SU-DHL-6 (cell line): ENCODE results near the gene MCM5.

Experiments used
- H2AFZ ChIP-seq: fragments of 200-600 bp; sonication (generic); 2 replicates; pipeline ENCODE4 v1.6.1; 2014; ENCODE audit warnings: low read depth, mild to moderate bottlenecking, moderate library complexity, mixed read lengths, antibody characterized with exemption, low read length; ENCODE audit not compliant: severe bottlenecking
- H3F3A ChIP-seq: fragments of 200-600 bp; shearing (Covaris generic); 2 replicates; pipeline ENCODE4 v1.6.0; 2016; ENCODE audit warnings: antibody characterized with exemption, mild to moderate bottlenecking; ENCODE audit not compliant: insufficient read depth
- H3K27ac ChIP-seq: fragments of 200-600 bp; sonication (generic); 2 replicates; pipeline ENCODE4 v1.5.1; 2016; ENCODE audit warnings: low read depth, mild to moderate bottlenecking, low read length, moderate library complexity, mixed read lengths
- H3K27me3 ChIP-seq: fragments of 200-600 bp; sonication (generic), shearing (Covaris generic); 2 replicates; pipeline ENCODE4 v1.6.0; 2014; ENCODE audit warnings: mild to moderate bottlenecking, low read length
- H3K36me3 ChIP-seq: fragments of 200-600 bp; sonication (generic); 2 replicates; pipeline ENCODE4 v1.6.1; 2014; ENCODE audit warnings: mild to moderate bottlenecking, low read length, mixed read lengths
- H3K4me2 ChIP-seq: fragments of 300-600, 200-600 bp; shearing (Covaris generic), sonication (generic); 2 replicates; pipeline ENCODE4 v1.6.0; 2014; ENCODE audit warnings: low read length, low read depth, mild to moderate bottlenecking; ENCODE audit not compliant: poor library complexity, severe bottlenecking
- H3K4me3 ChIP-seq: fragments of 200-600 bp; sonication (generic); 2 replicates; pipeline ENCODE4 v1.5.1; 2014; ENCODE audit warnings: antibody characterized with exemption, low read length, mild to moderate bottlenecking, mixed read lengths; ENCODE audit not compliant: insufficient read depth, poor library complexity, severe bottlenecking
- H3K79me2 ChIP-seq: fragments of 200-600 bp; sonication (generic); 2 replicates; pipeline ENCODE4 v1.6.1; 2014; ENCODE audit warnings: mild to moderate bottlenecking, low read length, moderate library complexity; ENCODE audit not compliant: insufficient read depth
- H3K9ac ChIP-seq: fragments of 200-600 bp; sonication (generic); 2 replicates; pipeline ENCODE4 v1.7.0; 2014; ENCODE audit warnings: mild to moderate bottlenecking, low read length
- H3K9me2 ChIP-seq: fragments of 200-600 bp; sonication (generic); replicated peaks from 2 replicates; pipeline ENCODE4 v1.6.1; 2014; ENCODE audit warnings: low read length; ENCODE audit not compliant: insufficient read depth
- H3K9me3 ChIP-seq: fragments of 200-600 bp; sonication (generic); 2 replicates; pipeline ENCODE4 v1.6.1; 2014; ENCODE audit warnings: low read length, mixed read lengths; ENCODE audit not compliant: insufficient read depth
- H4K20me1 ChIP-seq: fragments of 200-600 bp; sonication (generic); 2 replicates; pipeline ENCODE4 v1.6.1; 2014; ENCODE audit warnings: low read depth, mild to moderate bottlenecking, antibody characterized with exemption, low read length, moderate library complexity, mixed read lengths
- EZH2phosphoT487 ChIP-seq: fragments of 200-600 bp; sonication (generic), shearing (Covaris generic); conservative IDR thresholded peaks from 2 replicates; pipeline ENCODE4 v1.6.1; 2018; ENCODE audit warnings: mild to moderate bottlenecking, antibody characterized with exemption, low read length, moderate library complexity, mixed read lengths
- TF ChIP-seq, protein P1 (sequence below): fragments of 200-600 bp; sonication (generic); IDR thresholded peaks from one replicate; pipeline ENCODE4 v1.5.1; 2017; ENCODE audit warnings: antibody characterized with exemption, mild to moderate bottlenecking, low read length, moderate library complexity; ENCODE audit not compliant: insufficient read depth, poor library complexity, severe bottlenecking

MCM5 gene

GRCh38 chr22:35439365-35439717 lies 39.4 kb downstream of the MCM5 start:
- no peak for TF ChIP-seq EZH2phosphoT487
- TF ChIP-seq, protein P1, sequence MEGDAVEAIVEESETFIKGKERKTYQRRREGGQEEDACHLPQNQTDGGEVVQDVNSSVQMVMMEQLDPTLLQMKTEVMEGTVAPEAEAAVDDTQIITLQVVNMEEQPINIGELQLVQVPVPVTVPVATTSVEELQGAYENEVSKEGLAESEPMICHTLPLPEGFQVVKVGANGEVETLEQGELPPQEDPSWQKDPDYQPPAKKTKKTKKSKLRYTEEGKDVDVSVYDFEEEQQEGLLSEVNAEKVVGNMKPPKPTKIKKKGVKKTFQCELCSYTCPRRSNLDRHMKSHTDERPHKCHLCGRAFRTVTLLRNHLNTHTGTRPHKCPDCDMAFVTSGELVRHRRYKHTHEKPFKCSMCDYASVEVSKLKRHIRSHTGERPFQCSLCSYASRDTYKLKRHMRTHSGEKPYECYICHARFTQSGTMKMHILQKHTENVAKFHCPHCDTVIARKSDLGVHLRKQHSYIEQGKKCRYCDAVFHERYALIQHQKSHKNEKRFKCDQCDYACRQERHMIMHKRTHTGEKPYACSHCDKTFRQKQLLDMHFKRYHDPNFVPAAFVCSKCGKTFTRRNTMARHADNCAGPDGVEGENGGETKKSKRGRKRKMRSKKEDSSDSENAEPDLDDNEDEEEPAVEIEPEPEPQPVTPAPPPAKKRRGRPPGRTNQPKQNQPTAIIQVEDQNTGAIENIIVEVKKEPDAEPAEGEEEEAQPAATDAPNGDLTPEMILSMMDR: no peak
- Histone ChIP-seq H2AFZ (no peak overlapping the region), H4K20me1 (no peaks in the 10 kb centered on the region)

GRCh38 chr22:35440129-35440528 lies 40.2 kb downstream of the MCM5 start:
- H3K9me2 ChIP-seq: no peaks in the 10 kb centered on the region
- no peaks in the 10 kb centered on the region for H3K79me2 ChIP-seq
- no peaks in the 10 kb centered on the region; the same call in 1 of the 2 replicates for H3F3A ChIP-seq
- TF ChIP-seq, protein P1: no peak
- no peak for TF ChIP-seq EZH2phosphoT487
- H3K9ac ChIP-seq: no peak overlapping the region
- no peaks in the 10 kb centered on the region for H3K27me3 ChIP-seq
- H3K4me3 ChIP-seq: no peak overlapping the region
- H3K9me3 ChIP-seq: no peaks in the 10 kb centered on the region
- no peak overlapping the region for H2AFZ ChIP-seq
- no peak overlapping the region for H3K4me2 ChIP-seq
- H3K27ac ChIP-seq: no peak overlapping the region
- H3K36me3 ChIP-seq: no peaks in the 10 kb centered on the region
- H4K20me1 ChIP-seq: no peaks in the 10 kb centered on the region

More at GRCh38 chr22:35439365-35439717, 39.4 kb downstream of the MCM5 start:
- Histone ChIP-seq H3K79me2 (no peaks in the 10 kb centered on the region), H3K4me3 (no peak overlapping the region), H3K4me2 (no peak overlapping the region), H3K36me3 (no peaks in the 10 kb centered on the region), H3K27me3 (no peaks in the 10 kb centered on the region), H3F3A (no peaks in the 10 kb centered on the region; the same call in 1 of the 2 replicates), H3K9ac (no peak overlapping the region), H3K27ac (no peak overlapping the region), H3K9me3 (no peaks in the 10 kb centered on the region), H3K9me2 (no peaks in the 10 kb centered on the region)

DNA sequence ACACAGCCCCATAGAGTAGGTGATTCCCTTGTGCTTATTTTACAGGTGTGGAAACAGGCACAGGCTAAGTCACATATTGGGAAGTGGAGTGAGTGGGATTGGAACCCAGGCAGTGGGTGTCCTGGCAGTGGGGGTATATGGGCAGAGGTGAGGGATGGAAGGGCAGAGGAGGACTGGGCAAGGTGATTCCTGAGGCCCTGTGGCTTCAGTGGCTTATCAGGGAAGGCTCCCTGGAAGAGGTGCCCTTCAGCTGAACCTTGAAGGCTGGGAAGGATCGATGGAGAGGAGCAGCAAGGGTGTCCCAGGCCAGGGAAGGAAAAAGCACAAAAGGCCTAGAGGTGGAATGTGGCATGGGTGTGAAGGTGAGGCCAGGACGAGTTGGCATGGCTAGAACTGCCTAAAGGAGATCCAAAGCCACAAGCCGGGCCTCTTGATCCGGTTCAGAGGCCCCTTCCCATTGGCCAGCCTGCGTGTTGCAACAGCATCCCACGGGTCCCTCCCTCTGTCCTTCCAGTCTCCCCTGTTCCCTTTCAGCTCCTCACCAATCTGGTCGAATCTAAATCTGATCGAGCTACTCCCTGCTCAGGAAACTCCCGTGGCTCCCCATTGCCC lies 41.7 kb downstream of the MCM5 start:
- H3F3A ChIP-seq: no peaks in the 10 kb centered on the region; the same call in 1 of the 2 replicates
- no peak overlapping the region for H3K4me3 ChIP-seq
- no peaks in the 10 kb centered on the region for H3K9me3 ChIP-seq
- no peak overlapping the region for H3K4me2 ChIP-seq
- no peak for TF ChIP-seq EZH2phosphoT487
- TF ChIP-seq, protein P1: no peak
- H3K36me3 ChIP-seq: no peaks in the 10 kb centered on the region
- no peaks in the 10 kb centered on the region for H3K9me2 ChIP-seq
- H3K27ac ChIP-seq: no peak overlapping the region
- no peak overlapping the region for H2AFZ ChIP-seq
- H4K20me1 ChIP-seq: no peaks in the 10 kb centered on the region
- no peaks in the 10 kb centered on the region for H3K79me2 ChIP-seq
- H3K27me3 ChIP-seq: no peaks in the 10 kb centered on the region
- H3K9ac ChIP-seq: no peak overlapping the region
